Loucy (cell line): ENCODE measurements around the gene TXNL4B.

Source experiments
- H2AFZ ChIP-seq: fragments of 200-600 bp; sonication (generic); 2 replicates; pipeline ENCODE4 v1.6.0; 2016; ENCODE audit warnings: antibody characterized with exemption, mild to moderate bottlenecking, low read length, moderate library complexity
- H3F3A ChIP-seq: fragments of 200-600 bp; 2 replicates; pipeline ENCODE4 v1.6.0; 2016; ENCODE audit warnings: antibody characterized with exemption, low read depth, mild to moderate bottlenecking
- H3K27me3 ChIP-seq: fragments of 200-600 bp; sonication (generic); 2 replicates; pipeline ENCODE4 v1.6.1; 2014; ENCODE audit warnings: low read length, mild to moderate bottlenecking; ENCODE audit not compliant: insufficient read depth, poor library complexity, severe bottlenecking
- H3K36me3 ChIP-seq: fragments of 200-600 bp; sonication (generic); 2 replicates; pipeline ENCODE4 v1.6.1; 2016; ENCODE audit warnings: low read length; ENCODE audit not compliant: insufficient read depth
- H3K4me1 ChIP-seq: fragments of 200-600 bp; sonication (generic); 2 replicates; pipeline ENCODE4 v1.5.1; 2014; ENCODE audit warnings: low read length, mild to moderate bottlenecking; ENCODE audit not compliant: insufficient read depth, poor library complexity, severe bottlenecking
- H3K4me2 ChIP-seq: fragments of 200-600 bp; sonication (generic); 2 replicates; pipeline ENCODE4 v1.6.0; 2014; ENCODE audit warnings: antibody characterized with exemption, low read length, low read depth, mild to moderate bottlenecking; ENCODE audit not compliant: poor library complexity, severe bottlenecking
- H3K4me3 ChIP-seq: fragments of 200-600 bp; sonication (generic); 2 replicates; pipeline ENCODE4 v1.5.1; 2014; ENCODE audit warnings: low read length, mild to moderate bottlenecking, mixed read lengths; ENCODE audit not compliant: poor library complexity, severe bottlenecking
- H3K79me2 ChIP-seq: fragments of 200-600 bp; sonication (generic); 2 replicates; pipeline ENCODE4 v1.6.1; 2014; ENCODE audit warnings: low read length; ENCODE audit not compliant: insufficient read depth
- H3K9ac ChIP-seq: fragments of 200-600 bp; sonication (generic); 2 replicates; pipeline ENCODE4 v1.6.0; 2014; ENCODE audit warnings: mild to moderate bottlenecking, low read depth, low read length, moderate library complexity; ENCODE audit not compliant: poor library complexity, severe bottlenecking
- H3K9me2 ChIP-seq: fragments of 200-600 bp; sonication (generic); replicated peaks from 2 replicates; pipeline ENCODE4 v1.6.1; 2016; ENCODE audit warnings: low read depth, low read length, mixed read lengths
- H3K9me3 ChIP-seq: fragments of 200-600 bp; sonication (generic); 2 replicates; pipeline ENCODE4 v1.6.1; 2014; ENCODE audit warnings: mild to moderate bottlenecking, antibody characterized with exemption, low read length, low read depth; ENCODE audit not compliant: insufficient read depth
- H4K20me1 ChIP-seq: fragments of 200-600 bp; sonication (generic); 2 replicates; pipeline ENCODE4 v1.6.0; 2014; ENCODE audit warnings: antibody characterized with exemption, low read length, mild to moderate bottlenecking; ENCODE audit not compliant: insufficient read depth, poor library complexity, severe bottlenecking
- CTCF ChIP-seq: fragments of 200-600 bp; sonication (generic); conservative IDR thresholded peaks from 2 replicates; pipeline ENCODE4 v1.5.1; 2014; ENCODE audit warnings: mild to moderate bottlenecking, antibody characterized with exemption, low read length
- EZH2phosphoT487 ChIP-seq: fragments of 200-600 bp; IDR thresholded peaks from 2 replicates; pipeline ENCODE4 v1.6.1; 2018; ENCODE audit warnings: antibody characterized with exemption, mild to moderate bottlenecking, moderate library complexity, borderline replicate concordance

Gene TXNL4B

GRCh38 chr16:72138064-72138572, 44.7 kb upstream of the TXNL4B start:
- Histone ChIP-seq H3K9ac (no peak overlapping the region), H3K27me3 (no peaks in the 10 kb centered on the region), H3K4me2 (no peak overlapping the region)

GRCh38 chr16:72137380-72138063, 44.1 kb upstream of the TXNL4B start:
- no peaks in the 10 kb centered on the region for H3F3A ChIP-seq
- TF ChIP-seq EZH2phosphoT487 (no peak), CTCF (no peak)
- no peaks in the 10 kb centered on the region for H3K27me3 ChIP-seq
- no peak overlapping the region for H3K9ac ChIP-seq
- H3K4me3 ChIP-seq: no peak overlapping the region
- no peaks in the 10 kb centered on the region for H3K9me3 ChIP-seq
- H4K20me1 ChIP-seq: no peaks in the 10 kb centered on the region
- H3K9me2 ChIP-seq: no peaks in the 10 kb centered on the region
- no peaks in the 10 kb centered on the region for H3K79me2 ChIP-seq
- H3K4me2 ChIP-seq: no peak overlapping the region
- no peak overlapping the region for H2AFZ ChIP-seq
- H3K36me3 ChIP-seq: no peaks in the 10 kb centered on the region
- H3K4me1 ChIP-seq: no peaks in the 10 kb centered on the region

More at GRCh38 chr16:72138064-72138572, 44.7 kb upstream of the TXNL4B start:
- Histone ChIP-seq H3K9me3 (no peaks in the 10 kb centered on the region), H2AFZ (no peak overlapping the region), H3K9me2 (no peaks in the 10 kb centered on the region), H3K79me2 (no peaks in the 10 kb centered on the region), H3K4me3 (no peak overlapping the region), H3K4me1 (no peaks in the 10 kb centered on the region), H4K20me1 (no peaks in the 10 kb centered on the region), H3K36me3 (no peaks in the 10 kb centered on the region), H3F3A (no peaks in the 10 kb centered on the region)
- TF ChIP-seq CTCF: no peak
- TF ChIP-seq EZH2phosphoT487: no peak

- no peaks in the 10 kb centered on the region for H3K27me3 ChIP-seq
- no peaks in the 10 kb centered on the region for H3K4me1 ChIP-seq
- no peak for TF ChIP-seq CTCF
- no peak for TF ChIP-seq EZH2phosphoT487
- no peak overlapping the region for H2AFZ ChIP-seq
- H3K4me3 ChIP-seq: no peak overlapping the region
- H3K36me3 ChIP-seq: no peaks in the 10 kb centered on the region
- H3K9me2 ChIP-seq: no peaks in the 10 kb centered on the region
- H3K9me3 ChIP-seq: no peaks in the 10 kb centered on the region
- H3K79me2 ChIP-seq: no peaks in the 10 kb centered on the region
- H3K4me2 ChIP-seq: no peak overlapping the region
- H3K9ac ChIP-seq: no peak overlapping the region
- no peaks in the 10 kb centered on the region for H3F3A ChIP-seq
- H4K20me1 ChIP-seq: no peaks in the 10 kb centered on the region
Observed at GRCh38 chr16:72134507-72134906, 41.1 kb upstream of the TXNL4B start.
